Psoas muscle (tissue), 8 donors: Measurements from ENCODE around the gene ZC3H4. TPM values are rescaled to one million over a fixed set of nuclear protein-coding genes. Genes with fewer than 3 reads are reported as not detected.

Experiments
- ATAC-seq, 4 donors: fragments of 200-7000 bp; cut with Tn5 transposase; one replicate each; pipeline ENCODE4 v1.9.1; 2020; ENCODE audit warnings: moderate library complexity in 3 of 4, mild to moderate bottlenecking in 2 of 4
- DNase-seq, 2 donors: peaks; one replicate each; pipeline ENCODE4 v3.0.0-alpha.2; 2020
- H3K27ac ChIP-seq: fragments of 200-600 bp; one replicate; pipeline ENCODE4 v1.8.0; 2022
- H3K27me3 ChIP-seq, 3 donors: fragments of 200-600 bp in 1 of 3; one replicate each; pipeline versions ENCODE4 v1.6.1 to v1.8.0; 2013 to 2022; ENCODE audit warnings: low read length in 2 of 3, mild to moderate bottlenecking in 2 of 3, moderate library complexity in 1 of 3; ENCODE audit not compliant: insufficient read depth in 3 of 3
- H3K36me3 ChIP-seq, 2 donors: fragments of 200-600 bp in 1 of 2; one replicate each; pipeline versions ENCODE4 v1.6.1 to v1.8.0; 2013 to 2022; ENCODE audit warnings: low read depth in 1 of 2, mild to moderate bottlenecking in 1 of 2, moderate library complexity in 1 of 2; ENCODE audit not compliant: insufficient read depth in 1 of 2
- H3K4me1 ChIP-seq: fragments of 200-600 bp; one replicate; pipeline ENCODE4 v1.8.0; 2022
- H3K4me3 ChIP-seq: fragments of 200-600 bp; one replicate; pipeline ENCODE4 v1.8.0; 2022; ENCODE audit warnings: mild to moderate bottlenecking
- H3K9me3 ChIP-seq: fragments of 200-600 bp; one replicate; pipeline ENCODE4 v1.8.0; 2022
- WGBS, 3 donors: extraction: QIAGEN DNeasy Blood & Tissue Kit; methylation state at CpG; one replicate each; pipeline versions ENCODE4 v1.1.6 to v1.1.7; 2013; 5-methylcytosine and 5-hydroxymethylcytosine counted together
- intact Hi-C, 2 donors: fragments of 100-400 bp; cut with DNase I; formaldehyde crosslinking; loops; one replicate each; pipeline versions ENCODE4 v1.11.0 to v1.14.2; 2022
- polyA plus RNA-seq, 3 donors: library from polyadenylated mRNA; stranded (reverse); fragments of 200-250 nt; gene quantifications; one replicate each; pipeline ENCODE4 v1.2.3, GENCODE V29; 2013
- total RNA-seq, 4 donors: library from RNA; stranded (reverse); fragmentation: NEBNext Ultra II Directional in 2 of 4; extraction: Animal tissue kit (Norgen Biotek cat#: 25700) in 2 of 4; gene quantifications; one replicate each; pipeline versions ENCODE4 v1.2.1 to v1.2.4, GENCODE V29; 2021 to 2023
- TF ChIP-seq, protein P1 (sequence below): fragments of 200-600 bp; IDR thresholded peaks from one replicate; pipeline ENCODE4 v1.8.0; 2022; ENCODE audit warnings: antibody characterized with exemption
- donor health status: healthy with polysubstance abuse.
- donor health status: DM: no; HTN: no; CAD: no; lungs with moderate emphysema.
- donor health status: Bipolar disorder and iron deficiency.
- donor health status: healthy.
- donor health status: DM: yes; HTN: yes; CAD: no.
- donor health status: DM: no; HTN: no; CAD: no.
- donor health status: DM: no; HTN: no; CAD: no.
- donor health status: DM: yes; HTN: yes; CAD: no.

The ZC3H4 gene
- total and polyA plus RNA-seq, 7 donors, result 4.4 to 35.8 (median 24.3) TPM

GRCh38 chr19:47099576-47100050 lies 14.0 kb downstream of the ZC3H4 start:
- TF ChIP-seq, protein P1, sequence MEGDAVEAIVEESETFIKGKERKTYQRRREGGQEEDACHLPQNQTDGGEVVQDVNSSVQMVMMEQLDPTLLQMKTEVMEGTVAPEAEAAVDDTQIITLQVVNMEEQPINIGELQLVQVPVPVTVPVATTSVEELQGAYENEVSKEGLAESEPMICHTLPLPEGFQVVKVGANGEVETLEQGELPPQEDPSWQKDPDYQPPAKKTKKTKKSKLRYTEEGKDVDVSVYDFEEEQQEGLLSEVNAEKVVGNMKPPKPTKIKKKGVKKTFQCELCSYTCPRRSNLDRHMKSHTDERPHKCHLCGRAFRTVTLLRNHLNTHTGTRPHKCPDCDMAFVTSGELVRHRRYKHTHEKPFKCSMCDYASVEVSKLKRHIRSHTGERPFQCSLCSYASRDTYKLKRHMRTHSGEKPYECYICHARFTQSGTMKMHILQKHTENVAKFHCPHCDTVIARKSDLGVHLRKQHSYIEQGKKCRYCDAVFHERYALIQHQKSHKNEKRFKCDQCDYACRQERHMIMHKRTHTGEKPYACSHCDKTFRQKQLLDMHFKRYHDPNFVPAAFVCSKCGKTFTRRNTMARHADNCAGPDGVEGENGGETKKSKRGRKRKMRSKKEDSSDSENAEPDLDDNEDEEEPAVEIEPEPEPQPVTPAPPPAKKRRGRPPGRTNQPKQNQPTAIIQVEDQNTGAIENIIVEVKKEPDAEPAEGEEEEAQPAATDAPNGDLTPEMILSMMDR, result no peak
- Histone ChIP-seq H3K27me3 (no peaks in the 10 kb centered on the region), H3K36me3 (no peaks in the 10 kb centered on the region), H3K27ac (no peak overlapping the region), H3K4me3 (no peak overlapping the region), H3K9me3 (no peaks in the 10 kb centered on the region), H3K4me1 (peaks cover 86% of the 10 kb centered on the region)
- 86 to 87% (median 86%) methylated on average over 6 of the region's 6 CpGs for WGBS, 3 donors
- intact Hi-C loops, result no loop called here
- peak in 1 of 2 donors; percentile 8 for DNase-seq
- no peak for ATAC-seq

- peaks cover 86% of the 10 kb centered on the region for H3K4me1 ChIP-seq
These were observed 15.0 kb downstream of the ZC3H4 start for GRCh38 chr19:47098608-47099007.

GRCh38 chr19:47097396-47098201 lies 16.0 kb downstream of the ZC3H4 start:
- TF ChIP-seq, protein P1, result no peak
- Histone ChIP-seq H3K27ac (peak overlapping the region; percentile 69), H3K27me3 (no peaks in the 10 kb centered on the region), H3K4me3 (peak overlapping the region; percentile 49), H3K4me1 (peaks cover 77% of the 10 kb centered on the region), H3K9me3 (no peaks in the 10 kb centered on the region), H3K36me3 (peaks cover 0 to 15% of the 10 kb centered on the region in 2 donors)
- intact Hi-C loops, result no loop called here
- ATAC-seq (peak; percentile 46 to 64 (median 50)), DNase-seq (peak; percentile 58 to 84)
- WGBS, 3 donors, result 12 to 30% (median 19%) methylated on average over 31 of the region's 31 CpGs

More at GRCh38 chr19:47098608-47099007, 15.0 kb downstream of the ZC3H4 start:
- Histone ChIP-seq H3K9me3 (no peaks in the 10 kb centered on the region), H3K4me3 (no peak overlapping the region), H3K36me3 (peaks cover 0 to 6% of the 10 kb centered on the region in 2 donors), H3K27ac (peak overlapping the region; percentile 69), H3K27me3 (no peaks in the 10 kb centered on the region)
- intact Hi-C loops, result no loop called here
- ATAC-seq (no peak), DNase-seq (peak in 1 of 2 donors; percentile 4)
- TF ChIP-seq, protein P1, result no peak
- WGBS, 3 donors, result 87 to 93% (median 90%) methylated on average over 6 of the region's 6 CpGs

- H3K36me3 ChIP-seq, result peaks cover 0 to 23% of the 10 kb centered on the region in 2 donors
- H3K9me3 ChIP-seq, result no peaks in the 10 kb centered on the region
- WGBS, 3 donors, result 24 to 46% (median 41%) methylated on average over 9 of the region's 9 CpGs
- peak overlapping the region; percentile 69 for H3K27ac ChIP-seq
- ATAC-seq (peak; percentile 68 to 81 (median 80)), DNase-seq (peak in 1 of 2 donors; percentile 77)
- intact Hi-C loops, result no loop called here
- TF ChIP-seq, protein P1, result no peak
- H3K27me3 ChIP-seq, result no peaks in the 10 kb centered on the region
- no peak overlapping the region for H3K4me3 ChIP-seq
- H3K4me1 ChIP-seq, result peaks cover 68% of the 10 kb centered on the region
These were observed 16.9 kb downstream of the ZC3H4 start for GRCh38 chr19:47096721-47097120.
